ENCODE measurements around the gene NCKAP5. TPM values are rescaled to one million over a fixed set of nuclear protein-coding genes. Genes with fewer than 3 reads are reported as not detected.

Gene NCKAP5
- polyA plus RNA-seq, 2 of the 4 experiments (the other 2 are of a cell fraction) = 3.0 to 4.1 TPM

GRCh38 chr2:133412694-133413093 is 155.6 kb downstream of the NCKAP5 start:
- Histone ChIP-seq H3K4me1 (peaks cover 47% of the 10 kb centered on the region), H3K27ac (peak overlapping the region; percentile 47 to 53), H3K4me3 (no peak overlapping the region), H3K9me3 (no peaks in the 10 kb centered on the region), H3K4me2 (peak overlapping the region; percentile 65)
- ATAC-seq (peak in 1 of 2 experiments; percentile 46; a peak in 2 of 6 replicates), FAIRE-seq (no peak), DNase-seq (ENCODE audit: low read depth in 1 of 2, low spot score in 1 of 2) (peak in 1 of 2 experiments; percentile 17)
- ChIA-PET POLR2A (no interaction called here), CTCF (interaction anchor here (1.0 to 1.6 kb wide), 2 partner anchors 9 to 433 kb away, joined by 3 to 4 read pairs; no protein-coding TSS in a partner anchor)
- TF ChIP-seq, protein P1, sequence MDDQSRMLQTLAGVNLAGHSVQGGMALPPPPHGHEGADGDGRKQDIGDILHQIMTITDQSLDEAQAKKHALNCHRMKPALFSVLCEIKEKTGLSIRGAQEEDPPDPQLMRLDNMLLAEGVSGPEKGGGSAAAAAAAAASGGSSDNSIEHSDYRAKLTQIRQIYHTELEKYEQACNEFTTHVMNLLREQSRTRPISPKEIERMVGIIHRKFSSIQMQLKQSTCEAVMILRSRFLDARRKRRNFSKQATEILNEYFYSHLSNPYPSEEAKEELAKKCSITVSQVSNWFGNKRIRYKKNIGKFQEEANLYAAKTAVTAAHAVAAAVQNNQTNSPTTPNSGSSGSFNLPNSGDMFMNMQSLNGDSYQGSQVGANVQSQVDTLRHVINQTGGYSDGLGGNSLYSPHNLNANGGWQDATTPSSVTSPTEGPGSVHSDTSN (IDR thresholded peaks at IDR 0.05) = no peak
- TF ChIP-seq POLR2A (IDR thresholded peaks at IDR 0.05; ENCODE audit: low read length) (no peak), CHD2 (IDR thresholded peaks at IDR 0.05; ENCODE audit: low read length, partially characterized antibody) (no peak), NR3C1 (IDR thresholded peaks at IDR 0.05) (no peak), MYC (IDR thresholded peaks at IDR 0.05; ENCODE audit: borderline replicate concordance, low read length) (no peak), POLR2AphosphoS2 (conservative IDR thresholded peaks at IDR 0.05; ENCODE audit: low read length) (no peak), FOSL2 (IDR thresholded peaks at IDR 0.05) (peak; percentile 58; the same call in 1 of the 2 replicates), FOSL2 (CRISPR knock-in tag; IDR thresholded peaks at IDR 0.05) (peak; percentile 33; the same call in 1 of the 2 replicates), CHD4 (IDR thresholded peaks at IDR 0.05; ENCODE audit: borderline replicate concordance) (no peak), KDM1A (IDR thresholded peaks at IDR 0.05; ENCODE audit: low read depth) (no peak), JUNB (IDR thresholded peaks at IDR 0.05) (peak; percentile 69), ZSCAN20 (CRISPR knock-in tag; IDR thresholded peaks at IDR 0.05) (no peak), FOSB (CRISPR knock-in tag; IDR thresholded peaks at IDR 0.05) (no peak), ESRRA (IDR thresholded peaks at IDR 0.05; ENCODE audit: borderline replicate concordance, low read length) (no peak), RFX5 (IDR thresholded peaks at IDR 0.05) (no peak), JUN (IDR thresholded peaks at IDR 0.05) (peak in 1 of 2 experiments; percentile 54; a peak in 1 of 5 replicates), REST (IDR thresholded peaks at IDR 0.05) (no peak), CEBPB (IDR thresholded peaks at IDR 0.05) (peak; percentile 23 to 34; a peak in 2 of 4 replicates), KDM5A (IDR thresholded peaks at IDR 0.05) (no peak), CBX2 (IDR thresholded peaks at IDR 0.05; ENCODE audit: borderline replicate concordance, low read depth) (no peak)
- TF ChIP-seq, protein P2, sequence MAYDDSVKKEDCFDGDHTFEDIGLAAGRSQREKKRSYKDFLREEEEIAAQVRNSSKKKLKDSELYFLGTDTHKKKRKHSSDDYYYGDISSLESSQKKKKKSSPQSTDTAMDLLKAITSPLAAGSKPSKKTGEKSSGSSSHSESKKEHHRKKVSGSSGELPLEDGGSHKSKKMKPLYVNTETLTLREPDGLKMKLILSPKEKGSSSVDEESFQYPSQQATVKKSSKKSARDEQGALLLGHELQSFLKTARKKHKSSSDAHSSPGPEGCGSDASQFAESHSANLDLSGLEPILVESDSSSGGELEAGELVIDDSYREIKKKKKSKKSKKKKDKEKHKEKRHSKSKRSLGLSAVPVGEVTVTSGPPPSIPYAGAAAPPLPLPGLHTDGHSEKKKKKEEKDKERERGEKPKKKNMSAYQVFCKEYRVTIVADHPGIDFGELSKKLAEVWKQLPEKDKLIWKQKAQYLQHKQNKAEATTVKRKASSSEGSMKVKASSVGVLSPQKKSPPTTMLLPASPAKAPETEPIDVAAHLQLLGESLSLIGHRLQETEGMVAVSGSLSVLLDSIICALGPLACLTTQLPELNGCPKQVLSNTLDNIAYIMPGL (CRISPR knock-in tag; IDR thresholded peaks at IDR 0.05; ENCODE audit: borderline replicate concordance) = no peak

DNA sequence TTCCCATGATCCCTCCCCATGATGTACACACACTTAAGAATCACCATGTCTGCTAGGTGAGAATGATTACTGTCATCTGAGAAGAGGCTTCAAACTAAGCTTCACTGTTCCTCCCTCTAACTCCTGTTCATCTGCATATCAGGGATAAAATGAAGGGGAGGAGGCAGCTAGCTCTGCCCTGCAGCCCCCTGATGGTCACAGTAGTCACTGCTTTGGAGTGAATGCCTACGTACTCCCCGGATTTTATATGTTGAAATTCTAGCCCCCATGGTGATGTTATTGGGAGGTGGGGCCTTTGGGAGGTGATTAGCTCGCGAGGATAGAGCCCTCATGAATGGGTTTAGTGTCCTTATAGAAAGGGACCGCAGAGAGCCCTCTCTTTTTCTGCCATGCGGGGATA is 156.4 kb downstream of the NCKAP5 start:
- no peak overlapping the region for H3K4me3 ChIP-seq
- H3K27ac ChIP-seq = peak overlapping the region; percentile 14 to 66; a peak in 5 of 6 replicates
- peak overlapping the region; percentile 65 for H3K4me2 ChIP-seq
- ATAC-seq = peak in 1 of 2 experiments; percentile 44; a peak in 3 of 6 replicates
- TF ChIP-seq REST (IDR thresholded peaks at IDR 0.05) = no peak
- no peaks in the 10 kb centered on the region for H3K9me3 ChIP-seq
- no peak for DNase-seq (ENCODE audit: low read depth in 1 of 2, low spot score in 1 of 2)
- ChIA-PET CTCF (interaction anchor here (1.0 to 1.6 kb wide), 2 partner anchors 9 to 19 kb away, joined by 3 to 4 read pairs; no protein-coding TSS in a partner anchor), POLR2A (no interaction called here)
- peaks cover 46% of the 10 kb centered on the region for H3K4me1 ChIP-seq
- 79% methylated on average over 6 of the region's 6 CpGs for WGBS (ENCODE audit: missing lambda C conversion rate)
- no peak for FAIRE-seq

Data from A549 (cell line).